Bronchial epithelial cell (primary cell): Measurements from ENCODE around the gene MGAT4C. TPM values are rescaled to one million over a fixed set of nuclear protein-coding genes. Genes with fewer than 3 reads are reported as not detected.

Experiments used
- DNase-seq: peaks from one replicate; pipeline ENCODE4 v3.0.0-alpha.2; 2010; ENCODE audit warnings: low read depth
- FAIRE-seq: peaks from 2 replicates; lab custom pipeline; 2011; peaks lifted over from hg19 to GRCh38; lab: Jason Lieb, UNC
- H3K27me3 ChIP-seq: 2 replicates; pipeline ENCODE4 v1.5.1; 2011; ENCODE audit warnings: low read length; ENCODE audit not compliant: control insufficient read depth, insufficient read depth
- H3K36me3 ChIP-seq: 2 replicates; pipeline ENCODE4 v1.5.1; 2011; ENCODE audit warnings: low read length; ENCODE audit not compliant: control insufficient read depth, insufficient read depth
- H3K4me3 ChIP-seq: 2 replicates; pipeline ENCODE4 v1.5.1; 2011; ENCODE audit warnings: mild to moderate bottlenecking, low read depth, low read length, control low read depth
- CTCF ChIP-seq: IDR thresholded peaks from 2 replicates; pipeline ENCODE4 v1.5.1; 2011; ENCODE audit warnings: mild to moderate bottlenecking, moderate library complexity, low read length, control low read depth, inconsistent platforms; ENCODE audit not compliant: insufficient read depth, severe bottlenecking
- total RNA-seq: library from RNA; depleted of rRNA; stranded (reverse); fragments of >200 nt; gene quantifications from 2 replicates; pipeline ENCODE4 v1.2.1, GENCODE V29; 2014

MGAT4C gene
- total RNA-seq, 1 donor from 2014 or later, result 0.26 TPM

DNA sequence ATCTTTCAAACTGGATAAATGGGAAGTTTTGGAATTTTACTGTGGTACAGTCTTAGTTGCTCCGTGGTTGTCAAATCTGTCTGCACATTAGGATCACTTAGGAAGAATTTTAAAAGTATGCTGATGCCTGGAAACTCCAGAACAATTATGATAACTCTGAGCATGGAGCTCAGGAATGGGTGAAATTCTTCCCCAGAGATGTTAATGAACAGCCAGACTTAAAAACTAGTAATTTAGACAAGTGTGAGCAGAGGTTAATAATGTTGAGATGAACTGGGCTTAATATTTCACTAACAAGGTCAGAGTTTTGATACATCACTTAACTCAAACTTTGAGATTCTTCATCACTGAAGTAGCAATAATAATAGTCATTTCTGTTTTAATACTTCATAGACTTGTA lies 287.6 kb downstream of the MGAT4C start:
- no peak for FAIRE-seq
- no peak for TF ChIP-seq CTCF

DNA sequence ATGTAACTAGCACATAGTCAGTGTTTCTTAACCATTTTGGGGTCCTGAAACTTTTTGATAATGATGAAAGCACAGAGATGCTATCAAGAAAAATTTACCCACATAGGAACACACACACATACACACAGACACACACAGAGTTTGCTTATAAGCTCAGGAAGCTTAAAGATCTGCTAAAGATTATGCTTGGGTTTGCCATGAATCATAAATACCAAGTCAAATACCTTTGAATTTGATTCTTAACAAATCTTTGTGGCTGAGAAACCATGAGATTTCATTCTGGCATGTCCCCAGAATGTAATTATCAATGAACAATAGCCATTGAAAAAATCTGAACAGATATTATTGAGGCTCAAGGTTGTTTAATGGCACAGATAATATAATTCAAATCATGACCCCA lies 292.9 kb downstream of the MGAT4C start:
- TF ChIP-seq CTCF, result no peak
- Histone ChIP-seq H3K36me3 (no peaks in the 10 kb centered on the region), H3K4me3 (no peak overlapping the region), H3K27me3 (no peaks in the 10 kb centered on the region)
- FAIRE-seq, result no peak
- no peak for DNase-seq

More for the DNA sequence above, 287.6 kb downstream of the MGAT4C start:
- Histone ChIP-seq H3K36me3 (no peaks in the 10 kb centered on the region), H3K27me3 (no peaks in the 10 kb centered on the region), H3K4me3 (no peak overlapping the region)
- DNase-seq, result no peak

GRCh38 chr12:85956081-85956480 lies 300.1 kb downstream of the MGAT4C start:
- H3K4me3 ChIP-seq, result no peak overlapping the region
- DNase-seq, result no peak
- no peaks in the 10 kb centered on the region for H3K36me3 ChIP-seq
- TF ChIP-seq CTCF, result no peak
- no peaks in the 10 kb centered on the region for H3K27me3 ChIP-seq
- FAIRE-seq, result no peak

DNA sequence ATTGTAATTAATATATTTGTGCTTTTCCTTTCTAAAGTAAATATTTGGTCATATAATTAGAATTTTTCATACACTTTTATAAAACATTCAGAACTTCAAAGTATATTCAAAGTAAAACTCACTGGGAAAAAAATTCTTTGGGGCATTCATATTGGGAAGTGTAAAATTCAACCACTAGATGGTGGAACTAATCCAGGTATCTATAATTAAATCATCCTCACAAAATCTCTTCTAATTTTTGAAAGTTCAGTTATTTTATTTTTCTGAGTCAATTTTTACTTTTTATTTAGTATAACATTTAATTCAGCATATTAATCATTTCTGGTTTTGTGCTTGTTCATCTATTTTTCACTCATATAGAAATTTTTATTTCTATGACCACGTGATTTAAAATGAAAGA lies 301.1 kb downstream of the MGAT4C start:
- no peak overlapping the region for H3K4me3 ChIP-seq
- TF ChIP-seq CTCF, result no peak
- no peak for FAIRE-seq
- no peaks in the 10 kb centered on the region for H3K36me3 ChIP-seq
- peak; percentile 9 for DNase-seq
- no peaks in the 10 kb centered on the region for H3K27me3 ChIP-seq

DNA sequence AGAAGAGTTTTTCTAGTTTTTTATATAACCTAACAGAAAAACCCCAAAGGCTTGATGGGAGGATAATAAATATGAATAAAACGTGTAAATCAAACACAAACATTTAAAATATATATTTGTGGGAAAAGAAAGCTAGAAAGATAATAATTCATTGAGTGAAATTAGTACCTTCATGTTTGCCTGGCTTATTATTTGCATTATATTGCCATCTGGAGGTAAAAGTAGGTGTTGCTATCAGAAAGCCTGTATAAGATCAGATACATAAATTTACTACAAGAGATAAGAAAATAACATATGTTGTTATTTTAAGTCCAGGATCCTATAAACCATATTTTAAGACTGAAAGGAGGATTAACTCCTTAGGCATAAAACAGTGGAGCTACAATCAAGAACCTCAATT lies 304.4 kb downstream of the MGAT4C start:
- FAIRE-seq (no peak), DNase-seq (peak; percentile 45)
- H3K27me3 ChIP-seq, result no peaks in the 10 kb centered on the region
- H3K36me3 ChIP-seq, result no peaks in the 10 kb centered on the region
- peak; percentile 18 for TF ChIP-seq CTCF
- H3K4me3 ChIP-seq, result no peak overlapping the region

DNA sequence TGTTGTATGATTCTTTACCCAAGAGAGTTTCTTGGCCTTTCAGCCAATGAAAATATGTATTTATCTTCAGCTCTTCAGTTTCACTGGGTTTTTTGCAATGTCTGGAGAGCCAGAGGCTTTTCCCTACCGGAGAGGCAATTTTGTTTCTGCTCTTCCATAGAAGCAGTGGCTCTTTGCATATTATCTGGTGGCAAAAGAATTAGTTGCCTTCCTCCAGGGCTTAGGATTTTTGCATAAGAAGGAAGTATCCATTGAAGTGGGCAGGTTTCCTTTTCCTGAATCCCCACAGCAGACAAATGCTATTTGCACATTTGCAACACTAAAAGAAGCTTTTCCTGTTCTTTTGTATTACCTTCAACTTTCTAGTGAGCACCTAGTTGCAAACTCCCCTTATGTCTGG lies 306.9 kb downstream of the MGAT4C start:
- H3K36me3 ChIP-seq, result no peaks in the 10 kb centered on the region
- no peaks in the 10 kb centered on the region for H3K27me3 ChIP-seq
- DNase-seq, result no peak
- no peak overlapping the region for H3K4me3 ChIP-seq
- no peak for FAIRE-seq
- no peak for TF ChIP-seq CTCF
